CD4-positive, alpha-beta T cell treated with Interleukin-4 for 1 hour (primary cell): Measurements from ENCODE around the gene FGFRL1.

Experiments
- DNase-seq, 2 donors: peaks; one replicate each; pipeline ENCODE4 v3.0.0-alpha.2; 2020 to 2022

FGFRL1 gene

DNA sequence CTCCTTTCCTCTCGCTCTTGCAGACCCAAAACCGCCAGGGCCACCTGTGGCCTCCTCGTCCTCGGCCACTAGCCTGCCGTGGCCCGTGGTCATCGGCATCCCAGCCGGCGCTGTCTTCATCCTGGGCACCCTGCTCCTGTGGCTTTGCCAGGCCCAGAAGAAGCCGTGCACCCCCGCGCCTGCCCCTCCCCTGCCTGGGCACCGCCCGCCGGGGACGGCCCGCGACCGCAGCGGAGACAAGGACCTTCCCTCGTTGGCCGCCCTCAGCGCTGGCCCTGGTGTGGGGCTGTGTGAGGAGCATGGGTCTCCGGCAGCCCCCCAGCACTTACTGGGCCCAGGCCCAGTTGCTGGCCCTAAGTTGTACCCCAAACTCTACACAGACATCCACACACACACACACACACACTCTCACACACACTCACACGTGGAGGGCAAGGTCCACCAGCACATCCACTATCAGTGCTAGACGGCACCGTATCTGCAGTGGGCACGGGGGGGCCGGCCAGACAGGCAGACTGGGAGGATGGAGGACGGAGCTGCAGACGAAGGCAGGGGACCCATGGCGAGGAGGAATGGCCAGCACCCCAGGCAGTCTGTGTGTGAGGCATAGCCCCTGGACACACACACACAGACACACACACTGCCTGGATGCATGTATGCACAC lies 13.6 kb downstream of the FGFRL1 start:
- no peak for DNase-seq

- peak; percentile 44 to 52 for DNase-seq
Measured at GRCh38 chr4:1026115-1026514, 14.7 kb downstream of the FGFRL1 start.

GRCh38 chr4:1027219-1027914 lies 15.9 kb downstream of the FGFRL1 start:
- DNase-seq, result no peak

DNA sequence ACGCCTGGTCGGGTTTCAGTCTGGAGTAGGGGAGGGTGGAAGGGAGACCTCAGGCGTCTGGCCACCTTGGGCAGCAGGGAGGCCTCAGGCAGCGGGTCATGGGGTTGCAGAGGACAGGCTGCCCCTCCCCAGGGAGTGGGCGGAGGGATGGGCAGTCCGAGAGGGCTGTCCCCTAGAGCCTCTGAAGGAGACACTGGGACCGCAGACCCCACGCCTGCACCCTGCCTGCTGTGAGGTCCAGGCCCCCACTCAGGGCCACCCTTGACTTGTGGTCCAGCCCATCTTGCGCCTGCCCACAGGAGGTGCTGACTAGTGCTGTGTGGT lies 16.5 kb downstream of the FGFRL1 start:
- no peak for DNase-seq

DNA sequence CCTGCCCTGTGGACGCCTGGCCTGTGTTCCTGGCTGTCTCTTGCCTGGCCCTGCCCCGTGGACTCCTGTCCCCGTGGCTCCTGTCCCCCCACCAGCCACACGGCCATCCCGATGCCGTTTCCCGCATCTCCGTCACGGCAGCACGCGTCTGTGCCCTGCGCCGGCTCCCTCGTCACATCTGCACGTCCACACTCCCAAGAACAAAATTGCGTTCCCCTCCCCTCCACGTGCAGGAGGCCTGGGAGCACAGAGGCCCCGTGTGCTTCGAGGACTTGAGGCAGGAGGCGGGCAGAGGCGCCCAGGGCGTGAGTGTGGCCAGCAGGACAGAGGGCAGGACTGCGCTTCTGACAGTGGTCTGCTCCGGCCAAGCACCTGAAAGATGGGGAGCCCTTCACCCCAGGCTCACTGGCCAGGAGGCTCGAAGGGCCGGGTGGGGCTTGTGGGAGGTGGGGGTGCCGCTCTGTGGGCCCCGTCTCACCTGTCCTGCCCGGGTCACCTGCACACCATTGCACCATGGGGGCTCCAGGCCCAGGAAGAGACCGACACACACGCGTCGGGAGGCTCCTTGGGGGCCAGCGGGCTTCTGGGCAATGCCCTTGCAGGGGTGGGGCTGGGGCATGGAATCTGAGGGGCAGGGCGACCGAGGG lies 17.3 kb downstream of the FGFRL1 start:
- no peak for DNase-seq

GRCh38 chr4:1029529-1029928 lies 18.1 kb downstream of the FGFRL1 start:
- no peak for DNase-seq

DNA sequence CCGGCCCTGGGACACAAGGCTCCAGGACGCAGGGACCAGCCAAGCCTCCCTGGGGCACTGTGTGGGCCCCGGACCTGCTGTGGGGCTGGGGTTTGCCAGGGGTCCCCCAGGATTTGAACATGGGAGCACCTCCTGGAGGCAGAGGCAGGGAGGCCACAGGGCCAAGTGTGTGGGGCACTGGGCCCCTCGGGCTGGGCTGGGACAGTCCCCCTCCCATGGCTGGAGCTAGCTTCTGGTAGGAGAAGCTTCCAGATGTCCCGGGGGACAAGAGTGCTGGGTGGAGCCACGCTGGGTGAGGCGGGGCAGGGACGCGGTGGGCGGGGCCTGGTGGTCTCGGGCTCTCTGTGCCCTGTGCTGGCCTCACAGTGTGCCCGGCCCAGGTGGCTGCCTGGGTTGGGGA lies 18.6 kb downstream of the FGFRL1 start:
- DNase-seq, result no peak

- no peak for DNase-seq
Measured at GRCh38 chr4:1030559-1030958, 19.1 kb downstream of the FGFRL1 start.

DNA sequence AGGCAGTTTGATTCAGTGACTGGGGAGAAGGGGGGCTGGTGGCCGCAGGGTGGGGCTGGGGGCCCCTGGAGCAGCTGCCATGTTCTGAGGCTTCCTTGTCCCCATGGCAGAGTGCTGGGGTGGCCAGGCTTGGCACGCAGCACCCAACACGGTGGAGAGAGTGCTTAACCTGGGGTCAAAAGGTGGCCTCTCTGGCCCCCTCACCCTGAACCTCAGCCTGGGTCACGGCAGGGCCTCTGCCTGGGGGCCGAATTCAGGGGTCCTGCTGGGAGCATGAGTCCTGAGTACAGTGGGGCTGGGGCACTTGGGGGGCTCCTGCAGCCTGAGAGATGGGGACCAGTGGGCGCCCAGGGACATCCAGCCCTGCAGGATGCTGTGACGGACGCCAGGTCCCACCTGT lies 19.9 kb downstream of the FGFRL1 start:
- no peak for DNase-seq

- DNase-seq, result no peak
Measured at GRCh38 chr4:1031956-1032795, 20.8 kb downstream of the FGFRL1 start.

DNA sequence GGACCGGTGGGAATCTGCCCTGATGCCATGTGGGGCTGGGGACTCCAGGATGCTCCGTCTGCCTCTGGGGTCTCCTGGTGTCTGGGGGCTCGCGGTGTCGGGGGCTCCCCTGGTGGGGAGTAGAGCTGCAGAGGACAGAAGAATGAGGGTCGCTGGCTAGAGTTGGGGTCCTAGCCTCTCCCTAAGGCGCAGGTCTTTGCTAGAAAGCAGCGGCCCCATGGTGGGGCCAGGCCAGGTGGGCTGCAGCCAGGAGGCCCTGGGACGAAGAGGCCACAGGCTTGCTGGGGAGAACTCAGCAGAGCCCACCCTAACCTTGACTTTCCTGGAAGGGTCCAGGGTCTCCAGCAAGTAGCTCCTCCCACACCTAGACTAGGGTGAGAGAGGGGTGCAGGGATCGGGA lies 21.4 kb downstream of the FGFRL1 start:
- DNase-seq, result no peak

GRCh38 chr4:1033840-1034551 lies 22.6 kb downstream of the FGFRL1 start:
- DNase-seq, result no peak

- no peak for DNase-seq
Measured at GRCh38 chr4:1035510-1035909, 24.1 kb downstream of the FGFRL1 start.

- no peak for DNase-seq
Measured at GRCh38 chr4:1036095-1036494, 24.7 kb downstream of the FGFRL1 start.

DNA sequence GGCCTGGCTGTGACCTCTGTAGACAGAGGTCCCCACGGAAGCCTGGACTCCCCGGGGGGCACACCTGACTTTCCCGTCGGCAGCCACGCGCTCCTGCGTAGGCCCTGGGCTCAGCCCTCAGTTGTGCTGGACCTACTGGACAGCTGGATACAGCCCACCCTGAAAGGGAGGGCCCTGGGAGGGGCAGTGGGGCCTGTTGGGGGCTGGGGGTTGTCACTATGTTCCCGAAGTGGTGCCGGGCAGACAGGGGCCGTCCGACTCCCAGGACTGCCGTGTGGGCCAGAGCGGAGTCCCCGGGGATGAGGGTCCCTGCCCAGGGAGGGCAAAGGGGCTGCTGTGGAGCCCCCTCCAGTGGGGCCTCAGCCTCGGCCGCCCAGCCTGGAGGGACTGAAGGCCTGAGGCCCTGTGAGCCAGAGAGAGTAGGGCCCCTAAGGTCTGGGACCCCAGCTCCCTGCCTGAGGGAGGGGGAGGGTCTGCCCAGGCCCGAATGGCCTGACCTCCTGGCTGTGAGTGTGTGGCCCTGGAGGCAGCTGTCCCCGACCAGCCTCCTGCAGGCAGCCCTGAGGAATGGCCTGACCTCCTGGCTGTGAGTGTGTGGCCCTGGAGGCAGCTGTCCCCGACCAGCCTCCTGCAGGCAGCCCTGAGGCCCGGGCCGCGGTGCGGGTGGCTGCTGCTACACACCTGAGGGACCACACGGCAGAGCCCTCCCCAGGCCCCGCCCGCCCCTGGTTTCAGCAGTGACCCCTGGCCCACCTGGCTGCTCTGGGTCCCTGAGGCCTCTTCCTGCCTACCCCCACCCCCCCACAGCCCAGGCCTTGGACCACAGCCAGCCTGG lies 25.8 kb downstream of the FGFRL1 start:
- no peak for DNase-seq

- DNase-seq, result no peak
Measured at GRCh38 chr4:1038948-1039492, 27.6 kb downstream of the FGFRL1 start.

- no peak for DNase-seq
Measured at GRCh38 chr4:1039493-1040343, 28.3 kb downstream of the FGFRL1 start.

DNA sequence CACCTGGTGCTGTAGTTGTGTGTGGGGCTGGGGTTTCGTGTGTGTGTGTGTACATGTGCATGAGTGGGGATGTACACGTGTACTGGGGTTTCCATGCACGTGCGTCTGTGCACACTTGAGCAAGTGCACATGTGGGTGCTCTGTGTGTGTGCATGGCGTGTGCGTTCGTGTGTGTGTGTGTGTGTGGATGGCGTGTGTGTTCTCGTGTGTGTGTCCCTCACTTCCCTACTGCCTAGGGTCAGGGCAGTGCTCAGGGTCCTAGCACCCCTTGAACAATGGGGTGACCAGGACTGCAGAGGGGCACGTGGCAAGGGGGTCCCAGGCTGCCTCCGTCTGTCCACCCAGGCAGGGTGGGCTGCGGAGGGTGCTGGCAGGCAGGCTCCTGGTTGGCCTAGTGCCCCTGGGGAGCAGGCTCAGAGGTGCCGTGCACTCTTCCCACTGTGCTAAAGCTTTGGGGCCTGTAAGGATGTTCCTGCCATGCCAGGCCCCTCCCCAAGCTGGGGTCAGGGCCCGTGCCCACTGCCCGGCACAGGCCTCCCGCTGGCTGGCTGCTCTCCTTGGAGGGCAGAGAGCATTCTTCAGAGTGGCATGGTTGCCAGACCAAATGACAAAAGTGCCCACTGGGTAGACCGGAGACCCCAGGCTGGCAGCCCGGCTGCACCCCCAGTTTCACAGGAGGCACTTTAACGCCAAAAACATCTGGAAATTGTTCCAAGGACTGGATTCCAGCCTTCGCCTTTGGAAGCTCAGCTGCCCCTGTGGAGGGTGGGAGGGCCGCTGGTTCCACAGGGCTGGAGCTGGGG lies 29.1 kb downstream of the FGFRL1 start:
- no peak for DNase-seq

DNA sequence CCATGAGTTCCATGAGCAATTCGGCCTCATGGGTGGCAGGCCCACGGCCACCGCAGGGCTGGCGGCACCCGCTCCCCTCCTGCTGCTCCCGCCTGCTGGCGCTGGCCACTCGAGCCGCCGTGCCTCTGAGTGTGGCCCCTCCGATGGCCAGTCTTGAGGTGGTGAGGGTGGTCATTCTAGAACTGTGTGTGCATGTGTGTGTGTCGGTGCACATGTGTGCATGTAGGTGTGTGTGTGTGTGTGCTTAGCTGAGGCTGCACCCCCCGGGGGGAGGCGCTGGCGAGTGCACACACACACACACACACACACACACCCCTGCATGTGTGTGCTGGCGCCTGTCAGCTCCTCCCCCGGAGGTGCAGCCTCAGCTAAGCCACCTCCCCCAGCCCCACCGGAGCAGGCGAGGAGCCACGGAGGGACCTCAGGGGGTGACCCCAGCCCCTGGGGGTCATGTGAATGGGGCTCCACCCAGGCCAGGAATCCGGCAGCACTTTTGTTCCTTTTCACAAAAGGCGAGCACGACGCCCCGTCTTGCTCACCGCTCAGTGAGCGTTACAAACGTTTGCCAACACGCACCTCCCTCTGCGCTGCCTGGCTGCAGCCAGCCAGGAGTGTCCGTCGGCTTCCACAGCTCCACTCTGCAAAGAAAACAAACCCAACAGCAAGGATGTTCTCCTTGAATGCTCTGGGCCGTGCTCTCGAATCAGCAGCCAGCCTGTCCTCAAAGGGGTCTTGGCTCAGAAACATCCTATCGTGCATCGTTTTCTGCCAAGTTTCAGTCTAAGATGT lies 29.9 kb downstream of the FGFRL1 start:
- no peak for DNase-seq
